Activated T-cell treated with anti-CD3 and anti-CD28 coated beads for 1 hour (primary cell): ENCODE results near the gene APC.
"Not testable (repeated sequence)": the region's sequence is repeated elsewhere in the genome, so short reads cannot be mapped to it uniquely, and the experiment has no call there.

Experiments
- DNase-seq: peaks from one replicate; pipeline ENCODE4 v3.0.0-alpha.2; 2020; ENCODE audit warnings: low read depth

Gene APC

DNA sequence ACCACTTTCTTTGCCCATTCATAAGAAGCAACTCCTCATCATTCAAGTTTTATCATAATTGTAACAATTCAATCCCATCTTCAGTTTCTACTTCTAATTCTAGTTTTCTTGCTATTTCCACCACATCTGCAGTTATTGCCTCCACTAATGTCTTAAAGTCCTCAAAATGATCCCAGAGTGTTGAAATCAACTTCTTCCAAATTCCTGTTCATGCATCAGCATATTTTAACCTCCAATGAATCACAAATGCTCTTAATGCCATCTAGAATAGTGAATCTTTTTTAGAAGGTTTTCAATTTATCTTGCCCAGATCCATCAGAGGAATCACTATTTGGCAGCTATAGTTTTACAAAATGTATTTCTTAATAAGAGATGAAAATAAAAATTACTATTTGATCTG lies 120.2 kb downstream of the APC start:
- DNase-seq: no peak

DNA sequence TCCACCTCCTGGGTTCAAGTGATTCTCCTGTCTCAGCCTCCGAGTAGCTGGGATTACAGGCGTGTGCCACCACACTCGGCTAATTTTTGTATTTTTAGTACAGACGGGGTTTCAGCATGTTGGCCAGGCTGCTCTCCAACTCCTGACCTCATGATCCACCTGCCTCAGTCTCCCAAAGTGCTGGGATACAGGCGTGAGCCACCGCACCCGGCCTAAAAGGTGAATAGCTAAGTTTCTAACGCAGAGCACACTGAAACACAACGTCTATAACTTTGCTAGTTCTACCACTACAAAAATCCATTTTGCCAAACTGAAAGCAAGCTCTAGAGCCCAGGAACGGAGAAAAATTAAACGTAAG lies 122.9 kb downstream of the APC start:
- not testable (repeated sequence) for DNase-seq

DNA sequence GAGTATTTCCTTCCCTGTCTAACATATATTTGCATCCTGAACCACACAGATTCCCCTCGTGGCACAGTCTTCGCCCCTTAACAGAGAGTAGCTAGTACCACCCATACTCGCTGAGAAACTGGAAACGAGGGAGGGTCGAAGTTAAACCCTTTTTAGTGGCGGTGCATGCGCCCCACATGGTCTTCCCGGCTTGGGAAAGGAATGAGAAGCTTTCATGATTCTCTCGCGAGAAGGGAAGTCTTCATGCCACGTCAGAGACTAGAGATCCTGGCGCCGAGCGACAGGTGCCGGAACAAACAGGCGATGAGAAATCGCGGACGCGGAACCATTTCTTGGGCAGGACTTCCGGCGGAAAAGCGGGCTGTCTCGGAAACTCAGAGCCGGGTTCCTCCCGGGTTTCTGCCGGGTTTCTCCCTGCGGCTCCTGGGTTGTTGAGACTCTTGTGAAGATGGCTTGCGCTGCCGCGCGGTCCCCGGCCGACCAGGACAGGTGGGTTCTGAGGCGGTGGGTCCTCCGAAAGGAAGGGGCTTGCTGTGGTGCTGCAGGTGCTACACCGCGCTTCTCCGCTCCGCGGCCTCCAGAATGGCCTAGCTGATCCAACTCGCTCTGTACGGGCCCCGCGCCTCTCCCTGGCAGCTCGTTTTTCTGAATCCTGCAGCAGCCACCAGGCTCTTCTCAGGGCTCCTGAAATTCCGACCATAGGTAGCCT lies 123.4 kb downstream of the APC start, which contains the start of gene SRP19:
Gene SRP19, plus strand, starts transcription at position 359 of the 709 bp plus-strand sequence. Its CDS starts 90 bp downstream, at position 449.
- DNase-seq: peak; percentile 82

DNA sequence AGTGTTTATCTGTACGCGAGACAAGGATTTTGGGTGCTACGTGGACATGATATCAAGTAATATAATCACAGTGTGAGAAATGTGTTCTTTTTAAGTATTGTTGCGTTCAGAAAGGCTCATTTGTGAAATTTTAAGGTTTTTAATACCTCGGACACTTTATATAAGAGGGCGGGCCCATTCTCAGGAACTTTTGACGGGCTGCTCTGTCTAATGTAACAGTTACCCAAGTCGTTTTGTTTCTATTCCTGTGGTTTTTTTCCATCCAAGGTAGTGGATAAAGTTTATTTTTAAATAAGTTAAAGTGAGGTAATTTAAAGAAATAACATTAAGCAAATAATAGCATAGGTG lies 123.9 kb downstream of the APC start:
- no peak for DNase-seq

DNA sequence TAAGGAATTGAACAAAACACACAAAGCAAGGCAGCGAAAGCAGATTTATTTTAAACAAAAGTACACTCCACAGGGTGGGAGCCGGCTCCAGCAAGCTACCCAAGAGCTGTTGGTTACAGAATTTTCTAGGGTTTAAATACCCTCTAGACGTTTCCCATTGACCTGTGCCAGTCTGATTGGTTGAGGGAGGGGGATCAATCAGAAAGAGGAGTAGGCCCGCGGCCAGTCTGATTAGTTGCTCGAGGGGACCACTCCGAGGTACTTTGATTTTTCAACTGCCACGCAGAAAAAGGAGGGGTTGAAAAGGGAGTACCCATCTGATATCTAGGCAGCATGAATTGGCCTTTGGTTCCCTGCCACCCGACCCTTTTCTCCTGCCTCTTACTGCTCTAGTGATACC lies 124.4 kb downstream of the APC start:
- no peak for DNase-seq

DNA sequence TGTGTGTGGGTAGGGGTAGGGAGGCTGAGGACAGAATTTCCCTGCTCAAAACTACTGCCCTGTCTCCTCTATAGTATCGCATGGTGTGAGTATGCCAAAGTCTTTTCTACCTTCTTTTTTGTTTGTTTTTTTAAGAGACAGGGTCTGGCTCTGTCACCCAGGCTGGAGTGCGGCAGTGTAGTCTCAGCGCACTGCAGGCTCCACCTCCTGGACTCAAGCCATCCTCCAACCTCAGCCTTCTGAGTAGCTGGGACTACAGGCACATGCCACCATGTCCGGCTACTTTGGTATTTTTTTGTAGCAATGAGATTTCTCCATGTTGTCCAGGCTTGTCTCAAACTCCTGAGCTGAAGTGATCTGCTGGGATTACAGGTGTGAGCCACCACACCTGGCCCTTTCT lies 125.9 kb downstream of the APC start:
- DNase-seq: no peak

DNA sequence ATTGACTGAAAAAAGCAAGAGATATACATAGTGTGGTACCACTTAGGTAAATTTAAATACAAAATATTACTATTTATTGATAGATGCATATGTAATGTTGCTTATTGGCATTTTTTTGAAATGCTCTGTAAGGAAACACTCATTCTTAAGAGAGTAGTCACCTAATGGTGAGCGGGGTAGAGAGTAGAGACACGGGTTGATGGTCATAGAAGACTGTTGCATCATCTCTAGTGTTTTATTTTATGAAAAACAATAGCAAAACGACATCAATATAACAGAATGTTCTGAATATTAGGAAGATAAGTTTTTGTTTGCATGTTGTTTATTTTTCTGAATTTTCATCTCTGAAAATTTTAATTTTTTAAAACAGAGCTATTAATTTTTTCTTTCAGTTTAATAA lies 127.4 kb downstream of the APC start:
- DNase-seq: no peak

DNA sequence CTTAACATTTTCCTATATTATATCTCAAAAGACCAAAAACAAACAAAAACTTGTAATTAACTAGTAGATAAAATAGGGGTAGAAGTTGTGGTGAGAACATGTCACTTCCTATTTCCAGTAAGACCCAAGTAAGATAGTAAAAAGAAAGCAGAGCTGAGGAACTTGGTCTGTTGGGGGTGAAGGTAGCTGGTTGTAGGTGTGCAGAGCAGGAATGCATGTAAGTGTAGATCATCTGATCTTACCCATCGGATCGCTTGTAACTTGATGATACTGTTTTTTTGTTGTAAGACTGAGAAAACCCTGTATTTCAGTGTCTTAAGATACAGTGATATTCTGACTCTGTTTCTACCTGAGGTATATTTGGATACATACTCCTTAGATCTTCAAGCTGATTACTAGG lies 129.1 kb downstream of the APC start:
- no peak for DNase-seq

DNA sequence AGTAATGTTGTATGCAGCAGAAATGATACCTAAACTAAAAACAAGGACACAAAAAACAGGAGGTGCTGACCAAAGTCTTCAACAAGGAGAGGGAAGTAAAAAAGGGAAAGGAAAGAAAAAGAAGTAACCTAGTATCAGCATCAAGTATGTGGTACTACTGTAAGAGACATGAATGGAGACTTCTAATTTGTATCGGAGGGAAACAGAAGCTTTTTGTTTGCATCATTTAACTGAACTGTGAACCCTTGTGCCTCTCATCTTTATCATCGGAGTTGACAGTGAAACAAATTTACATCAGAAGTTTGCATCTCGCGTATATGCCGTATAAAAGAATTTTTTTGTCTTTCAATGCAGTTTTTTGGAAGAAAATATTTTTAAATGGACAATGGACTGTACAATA lies 129.7 kb downstream of the APC start:
- DNase-seq: no peak

DNA sequence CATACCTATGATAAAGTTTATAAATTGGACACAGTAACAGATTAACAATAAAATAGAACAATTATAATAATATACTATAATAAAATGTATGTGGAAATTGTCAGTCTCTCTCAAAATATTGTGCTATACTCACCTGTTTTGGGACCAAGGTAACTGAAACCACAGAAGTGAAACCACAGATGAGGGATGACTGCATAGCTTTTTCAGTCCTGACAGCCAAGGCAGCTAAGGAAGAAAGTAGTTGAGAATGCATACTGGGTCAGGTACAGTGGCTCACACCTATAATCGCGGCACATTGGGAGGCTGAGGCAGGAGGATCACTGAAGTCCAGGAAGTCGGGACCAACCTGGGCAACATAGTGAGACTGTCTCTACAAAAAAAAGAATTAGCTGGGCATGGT lies 132.3 kb downstream of the APC start:
- DNase-seq: no peak

DNA sequence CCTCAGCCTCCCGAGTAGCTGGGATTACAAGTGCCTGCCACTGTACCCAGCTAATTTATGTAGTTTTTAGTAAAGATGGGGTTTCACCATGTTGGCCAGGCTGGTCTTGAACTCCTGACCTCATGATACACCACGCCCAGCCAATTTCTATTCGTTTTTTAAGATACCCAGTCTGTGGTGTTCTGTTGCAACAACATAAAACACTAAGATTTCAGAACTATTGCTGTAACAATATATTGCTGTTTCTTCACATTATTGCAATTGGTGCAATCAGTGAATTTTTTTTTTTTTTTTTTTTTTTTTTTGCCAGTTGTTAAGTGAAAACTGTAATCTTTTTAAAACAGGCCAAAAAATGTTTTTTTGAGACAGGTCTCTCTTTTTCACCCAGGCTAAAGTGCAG lies 133.3 kb downstream of the APC start:
- DNase-seq: no peak

DNA sequence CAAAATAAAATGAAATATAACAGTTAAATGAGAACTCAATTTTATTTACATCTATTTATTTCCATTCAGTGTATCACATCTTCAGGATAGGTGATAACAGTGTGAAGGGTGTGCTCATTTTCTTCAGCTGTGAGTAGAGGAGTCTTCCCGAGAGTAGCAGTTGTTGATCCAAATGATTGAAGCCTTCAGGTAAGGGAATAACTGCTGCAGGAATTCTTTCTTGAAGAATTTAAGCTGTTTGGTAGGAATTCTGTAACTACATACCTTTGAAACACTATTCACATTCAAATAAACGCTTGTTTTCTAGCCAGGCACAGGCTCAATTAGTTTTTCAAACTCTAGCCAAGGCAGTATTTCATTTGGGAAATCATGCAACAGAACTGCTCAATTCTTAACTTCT lies 138.7 kb downstream of the APC start:
- no peak for DNase-seq

DNA sequence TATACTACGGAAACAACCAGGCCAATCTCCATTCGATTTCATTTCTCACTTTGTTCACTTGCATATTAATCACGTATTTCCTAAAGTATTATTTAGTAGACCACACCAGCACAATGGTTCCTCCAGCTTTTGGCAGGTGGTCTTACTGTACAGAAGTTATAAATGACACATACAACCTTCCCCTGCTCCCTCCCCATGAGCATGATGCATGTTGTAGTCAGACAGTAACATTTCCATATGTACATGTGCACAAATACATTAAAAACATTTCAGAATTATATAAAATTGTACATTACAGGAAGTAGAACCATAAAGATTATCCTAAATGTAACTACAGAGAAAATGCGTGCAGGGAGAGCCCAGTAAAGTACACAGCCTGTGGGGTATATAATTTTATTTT lies 140.4 kb downstream of the APC start:
- no peak for DNase-seq

DNA sequence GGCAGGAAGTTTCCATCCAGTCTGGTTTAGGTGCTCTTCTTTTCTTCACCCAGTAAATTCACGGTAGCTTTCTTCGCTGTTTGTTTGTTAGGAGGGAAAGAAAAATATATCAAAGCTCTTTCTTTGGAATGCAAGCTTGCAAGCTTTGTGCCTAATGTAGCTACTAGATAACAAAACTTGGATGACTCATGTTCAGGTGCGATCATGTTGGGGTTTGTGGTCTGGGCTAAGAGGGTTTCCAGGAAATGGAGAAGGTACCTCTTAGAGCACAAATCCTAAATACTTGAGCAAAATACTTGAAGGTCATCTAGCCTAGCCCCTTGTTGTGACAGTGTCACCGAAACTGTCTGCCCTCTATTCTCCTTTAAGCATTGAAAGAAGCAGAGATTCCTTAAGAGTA lies 141.1 kb downstream of the APC start:
- peak; percentile 12 for DNase-seq

DNA sequence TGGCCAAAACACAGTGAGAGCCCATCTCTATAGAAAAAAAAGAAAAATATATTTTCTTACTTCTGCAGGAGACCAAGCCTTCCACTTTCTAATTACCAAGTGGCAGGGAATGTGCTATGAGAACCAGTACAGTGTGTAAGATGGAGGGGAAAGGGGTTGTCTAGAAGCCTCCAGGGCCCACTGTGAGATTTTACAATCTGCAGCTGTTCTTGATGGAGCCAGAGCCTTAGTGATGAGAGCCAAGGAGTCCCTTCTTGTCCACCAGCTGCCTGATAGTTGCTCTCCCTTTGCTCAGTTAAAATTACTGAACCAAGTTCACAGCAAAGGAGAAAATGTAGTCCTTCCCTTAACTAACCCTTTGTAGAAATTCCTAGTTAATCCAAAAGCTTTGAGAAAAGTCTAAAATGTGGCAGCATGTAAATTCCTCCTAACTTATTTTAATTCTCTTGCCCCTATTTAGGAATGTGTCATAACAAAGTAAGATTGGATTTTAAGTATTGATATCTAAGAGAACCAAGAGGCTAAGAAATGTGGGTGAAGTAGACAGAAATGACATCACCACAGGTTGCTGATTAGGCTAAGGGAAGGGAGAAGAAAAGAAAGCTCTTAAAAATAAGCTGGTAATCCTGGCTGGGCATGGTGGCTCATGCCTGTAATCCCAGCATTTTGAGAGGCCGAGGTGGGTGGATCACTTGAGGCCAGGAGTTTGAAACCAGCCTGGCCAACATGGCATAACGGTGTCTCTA lies 142.7 kb downstream of the APC start:
- DNase-seq: no peak

DNA sequence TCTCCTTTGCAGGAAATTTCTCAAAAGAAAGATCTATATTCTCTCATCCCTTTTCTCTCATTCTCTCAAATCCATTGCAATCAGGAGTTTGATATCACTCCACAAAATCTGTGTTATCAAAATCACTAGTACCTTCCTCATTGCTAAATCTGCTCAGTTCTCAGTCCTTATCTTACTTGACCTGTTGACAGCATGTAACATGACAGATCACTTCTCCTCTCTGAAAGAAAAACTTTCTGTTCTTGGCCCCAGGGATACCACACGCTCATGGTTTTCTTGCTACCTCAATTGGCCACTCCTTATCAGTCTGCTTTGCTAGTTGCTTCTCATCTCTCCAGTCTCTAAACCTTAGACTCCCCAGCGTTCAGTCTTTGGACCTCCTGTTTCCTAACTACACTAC lies 145.5 kb downstream of the APC start:
- no peak for DNase-seq

DNA sequence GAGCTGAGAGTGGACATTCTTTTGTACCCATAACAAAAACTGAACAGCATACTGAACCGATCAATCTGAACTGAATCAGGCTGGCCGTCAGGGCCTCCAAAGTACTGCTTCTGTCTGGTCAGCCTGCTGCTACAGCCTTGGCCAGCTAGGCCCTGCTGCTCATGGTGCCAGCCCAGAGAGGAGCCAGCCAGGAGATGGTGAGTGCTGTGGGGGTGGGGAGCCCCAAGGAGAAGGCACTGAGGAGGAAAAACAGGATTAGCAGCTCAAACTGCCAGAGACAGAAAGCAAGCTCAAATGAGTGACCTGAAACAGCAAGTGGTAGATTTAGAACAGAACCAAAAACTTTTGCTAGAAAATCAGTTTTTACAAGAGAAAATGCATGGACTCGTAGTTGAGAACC lies 147.3 kb downstream of the APC start:
- no peak for DNase-seq

DNA sequence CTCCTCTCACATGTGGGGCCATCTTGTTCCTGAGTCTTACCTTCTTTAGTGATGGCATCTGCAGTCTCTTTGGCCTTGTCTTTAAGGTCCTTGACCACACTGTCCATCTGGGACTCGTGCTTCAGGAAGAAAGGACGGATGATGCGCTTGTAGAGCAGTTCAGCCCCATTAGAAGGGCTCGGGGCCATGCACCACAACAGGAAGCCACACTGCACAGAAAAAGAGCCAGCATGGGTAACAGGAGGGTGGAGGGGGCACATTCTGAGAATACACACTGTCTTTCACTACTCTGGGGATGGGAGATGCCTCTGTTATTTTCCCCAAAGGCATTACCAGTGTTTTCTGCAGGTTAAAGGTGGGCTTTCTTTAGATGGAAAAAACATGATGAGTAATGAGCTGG lies 149.3 kb downstream of the APC start:
- DNase-seq: no peak

DNA sequence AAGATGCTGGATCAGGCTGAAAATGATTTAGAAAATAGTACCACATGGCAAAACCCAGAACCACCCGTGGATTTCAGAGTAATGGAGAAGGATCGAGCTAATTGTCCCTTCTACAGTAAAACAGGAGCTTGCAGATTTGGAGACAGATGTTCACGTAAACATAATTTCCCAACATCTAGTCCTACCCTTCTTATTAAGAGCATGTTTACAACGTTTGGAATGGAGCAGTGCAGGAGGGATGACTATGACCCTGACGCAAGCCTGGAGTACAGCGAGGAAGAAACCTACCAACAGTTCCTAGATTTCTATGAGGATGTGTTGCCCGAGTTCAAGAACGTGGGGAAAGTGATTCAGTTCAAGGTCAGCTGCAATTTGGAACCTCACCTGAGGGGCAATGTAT lies 154.4 kb downstream of the APC start:
- DNase-seq: not testable (repeated sequence)

DNA sequence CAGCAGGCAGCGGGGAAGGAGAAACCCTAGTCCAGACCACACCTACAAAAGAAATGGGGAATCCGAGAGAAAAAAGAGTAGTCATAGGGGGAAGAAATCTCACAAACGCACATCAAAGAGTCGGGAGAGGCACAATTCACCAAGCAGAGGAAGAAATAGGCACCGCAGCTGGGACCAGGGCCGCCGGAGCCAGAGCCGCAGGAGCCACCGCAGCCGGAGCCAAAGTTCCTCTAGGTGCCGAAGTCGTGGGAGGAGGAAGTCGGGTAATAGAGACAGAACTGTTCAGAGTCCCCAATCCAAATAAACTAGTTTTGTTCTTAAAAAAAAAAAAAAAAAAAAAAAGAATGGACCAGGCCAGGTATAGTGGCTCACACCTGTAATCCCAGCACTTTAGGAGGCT lies 155.1 kb downstream of the APC start:
- no peak for DNase-seq

DNA sequence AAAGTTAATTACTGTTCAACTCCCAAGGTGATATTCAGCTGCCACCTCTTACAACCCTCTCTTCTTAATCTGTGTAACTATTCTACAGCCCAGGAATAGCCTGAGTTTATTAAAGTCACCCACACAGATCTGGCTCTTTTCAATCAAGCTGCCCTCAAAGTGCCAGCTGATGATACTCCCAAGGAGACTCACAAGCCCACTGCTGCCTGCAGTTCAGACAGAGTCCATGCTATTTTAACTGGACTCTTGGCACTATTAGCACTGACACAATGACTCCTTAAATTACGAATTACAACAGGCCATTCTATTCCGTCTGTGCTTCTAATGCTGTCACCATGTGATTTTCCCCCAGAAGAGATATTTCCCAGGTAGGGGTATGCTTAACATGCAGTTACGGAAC lies 158.0 kb downstream of the APC start:
- DNase-seq: no peak
